NCI-H2196 treated with DMSO at 0.1 percent for 48 hours (cell line): ENCODE data around the gene DPYD.
"Not testable (repeated sequence)": the region's sequence is repeated elsewhere in the genome, so short reads cannot be mapped to it uniquely, and the experiment has no call there.

Experiments
- DNase-seq: peaks from one replicate; lab custom pipeline; 2025; ENCODE audit not compliant: unreplicated experiment; lab: John Stamatoyannopoulos, UW

Gene DPYD

DNA sequence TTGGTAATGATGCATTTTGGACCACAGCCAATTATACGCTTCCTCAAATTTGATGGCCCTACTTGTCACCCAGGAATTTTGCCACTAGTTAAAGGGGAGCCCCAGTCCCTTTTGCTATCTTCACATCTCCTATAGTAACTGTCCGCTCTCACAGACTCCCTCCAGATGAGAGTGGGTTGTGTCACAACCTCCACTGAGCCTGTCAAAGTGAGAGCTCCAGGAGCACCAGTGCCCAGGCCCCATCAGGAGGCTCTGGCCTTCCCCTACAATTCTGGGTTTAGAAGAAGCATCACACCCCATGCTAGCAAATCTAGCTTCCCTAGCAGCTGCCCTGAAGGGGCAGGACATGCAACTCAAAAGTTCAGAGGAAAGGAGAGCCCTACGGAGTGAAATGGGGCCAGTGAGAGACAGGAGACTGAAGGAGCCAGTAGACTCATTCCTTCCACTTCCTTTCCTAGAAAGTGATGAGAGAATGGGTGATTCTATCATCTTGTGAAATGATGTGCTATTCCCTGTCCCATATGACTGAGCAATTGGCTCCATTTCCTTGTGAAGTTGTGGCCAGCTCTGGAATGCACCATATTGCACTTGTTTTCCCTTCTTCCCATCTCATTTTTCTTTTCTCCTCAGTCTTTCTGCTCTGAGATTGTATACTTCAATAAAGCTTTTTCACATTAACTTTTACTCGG is 541.3 kb downstream of the DPYD start:
- no peak for DNase-seq

GRCh38 chr1:97378596-97378995 is 542.2 kb downstream of the DPYD start:
- no peak for DNase-seq

GRCh38 chr1:97377432-97378034 is 543.3 kb downstream of the DPYD start:
- no peak for DNase-seq

GRCh38 chr1:97373000-97373399 is 547.8 kb downstream of the DPYD start:
- no peak for DNase-seq

GRCh38 chr1:97372531-97372930 is 548.3 kb downstream of the DPYD start:
- no peak for DNase-seq

DNA sequence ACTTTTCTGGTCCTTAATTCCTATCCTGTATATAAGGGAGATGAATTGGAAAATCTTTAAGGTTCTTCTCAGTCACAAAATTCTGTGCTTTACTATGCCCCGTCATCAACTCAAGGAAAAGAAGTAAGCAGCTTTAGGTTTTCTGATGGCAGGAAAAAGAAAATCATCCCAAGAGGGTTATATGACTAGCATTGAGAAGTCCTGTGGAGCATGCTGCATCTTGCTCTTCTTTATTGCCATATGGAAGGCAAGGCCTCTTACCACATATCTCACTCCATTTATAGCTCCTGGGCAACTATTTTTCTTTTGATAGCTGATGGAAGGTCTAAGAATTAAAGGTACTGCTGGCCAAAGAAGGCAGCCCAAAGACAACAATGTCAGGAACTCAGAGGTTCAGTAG is 552.5 kb downstream of the DPYD start:
- no peak for DNase-seq

GRCh38 chr1:97366984-97367383 is 553.9 kb downstream of the DPYD start:
- DNase-seq, result no peak

GRCh38 chr1:97365026-97365425 is 555.8 kb downstream of the DPYD start:
- no peak for DNase-seq

DNA sequence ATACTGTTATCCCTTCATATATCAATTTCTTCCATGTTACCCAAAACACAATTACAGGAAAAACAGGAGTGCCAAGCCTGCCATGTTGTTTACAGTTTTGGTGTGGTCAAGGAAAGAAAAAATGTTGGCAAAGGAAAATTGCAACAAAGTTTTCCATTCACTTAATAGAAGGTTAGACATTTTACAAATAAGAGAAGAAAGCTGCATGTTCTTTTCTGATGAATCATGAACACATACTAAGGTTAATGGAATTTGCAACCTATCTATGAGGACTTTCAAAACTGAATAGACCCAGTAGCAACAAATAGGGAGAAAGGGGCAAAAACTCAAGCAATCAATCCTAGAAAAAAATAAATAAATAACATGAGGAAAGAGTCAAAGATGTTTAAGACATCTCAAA is 556.7 kb downstream of the DPYD start:
- no peak for DNase-seq

GRCh38 chr1:97356309-97356708 is 564.5 kb downstream of the DPYD start:
- no peak for DNase-seq

- no peak for DNase-seq
Measured at GRCh38 chr1:97352936-97353382, 567.9 kb downstream of the DPYD start.

- no peak for DNase-seq
Measured at GRCh38 chr1:97351846-97352245, 569.0 kb downstream of the DPYD start.

DNA sequence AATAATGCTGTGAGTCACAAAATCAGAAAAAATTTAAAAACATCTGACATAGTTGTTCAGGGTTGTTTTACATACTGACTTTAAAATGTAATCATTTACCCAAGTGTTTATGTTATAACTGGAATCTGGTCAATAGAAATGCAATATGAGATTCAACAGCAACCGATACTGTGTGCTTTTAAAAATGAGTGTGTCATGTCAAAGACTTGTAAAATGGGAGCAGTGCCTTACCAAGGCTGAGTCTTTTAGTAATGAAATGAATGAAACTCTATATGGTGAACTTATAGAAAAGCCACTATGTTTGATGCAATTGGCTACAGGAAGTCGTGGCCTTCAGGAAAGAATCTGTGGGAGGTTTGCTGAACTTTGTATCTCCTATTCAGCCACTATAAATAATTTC is 570.2 kb downstream of the DPYD start:
- no peak for DNase-seq

- no peak for DNase-seq
Measured at GRCh38 chr1:97350241-97350640, 570.6 kb downstream of the DPYD start.

DNA sequence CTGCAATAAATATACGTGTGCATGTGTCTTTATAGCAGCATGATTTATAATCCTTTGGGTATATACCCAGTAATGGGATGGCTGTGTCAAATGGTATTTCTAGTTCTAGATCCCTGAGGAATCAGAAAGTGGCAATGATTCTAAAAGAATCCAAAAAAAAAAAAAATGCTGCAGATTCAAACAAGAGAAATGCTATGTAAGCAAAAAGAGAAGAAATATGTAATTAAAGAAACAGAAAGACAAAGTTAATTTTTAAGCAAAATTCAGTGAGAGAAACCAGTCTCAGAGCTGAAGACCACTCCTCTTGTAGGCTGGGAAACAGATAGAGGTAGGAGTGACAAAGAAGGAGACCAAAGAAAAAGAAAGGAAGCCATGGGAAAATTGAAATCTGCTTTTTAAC is 571.0 kb downstream of the DPYD start:
- not testable (repeated sequence) for DNase-seq

DNA sequence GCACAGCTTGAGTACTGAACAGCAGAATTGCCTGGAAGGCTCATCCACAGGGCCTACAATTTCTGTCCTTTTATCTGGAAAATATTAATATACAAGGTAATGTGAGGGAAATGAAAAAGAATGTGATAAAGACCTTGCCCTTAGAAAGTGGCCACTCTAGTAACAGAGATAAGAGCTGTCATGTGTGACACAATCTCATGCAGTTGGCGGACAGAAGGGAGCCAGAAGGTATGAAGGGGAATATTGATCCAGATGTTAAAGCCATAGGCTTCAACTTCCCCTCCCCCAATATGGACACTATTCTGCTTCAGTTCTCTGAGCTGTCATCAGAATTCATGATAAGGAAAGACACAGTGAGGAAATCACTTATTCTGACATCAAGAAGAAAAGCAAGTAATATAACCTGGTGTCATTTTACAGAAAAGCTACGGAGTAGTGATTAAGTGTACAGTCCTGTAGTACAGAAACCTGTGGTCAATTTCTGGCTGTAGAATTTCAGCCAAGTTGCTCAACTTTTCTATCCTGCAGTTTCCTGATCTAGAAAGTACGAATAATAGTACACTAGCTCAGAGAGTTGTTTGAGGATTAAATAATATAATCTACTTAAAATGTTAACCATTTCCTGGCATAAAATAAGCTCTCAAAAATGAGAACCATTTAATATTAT is 572.1 kb downstream of the DPYD start:
- no peak for DNase-seq

DNA sequence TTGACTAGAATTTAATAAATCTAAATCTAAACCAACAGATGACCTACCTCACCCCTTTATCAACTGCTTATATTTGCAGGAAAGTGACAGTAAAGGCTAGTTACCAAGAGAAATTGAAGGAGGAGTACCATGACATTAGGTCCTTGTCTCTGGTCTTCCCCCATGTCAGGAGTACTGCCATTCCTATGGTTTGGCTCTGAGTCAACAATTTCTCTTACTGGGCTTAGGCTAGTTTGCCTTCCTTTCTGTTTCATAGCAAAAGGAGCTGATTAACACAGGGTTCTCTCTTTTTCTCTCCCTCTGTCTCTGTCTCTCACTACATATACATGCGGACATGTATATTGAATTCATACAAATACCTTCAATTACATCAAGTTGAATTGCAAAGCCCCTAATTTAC is 579.9 kb downstream of the DPYD start:
- no peak for DNase-seq

DNA sequence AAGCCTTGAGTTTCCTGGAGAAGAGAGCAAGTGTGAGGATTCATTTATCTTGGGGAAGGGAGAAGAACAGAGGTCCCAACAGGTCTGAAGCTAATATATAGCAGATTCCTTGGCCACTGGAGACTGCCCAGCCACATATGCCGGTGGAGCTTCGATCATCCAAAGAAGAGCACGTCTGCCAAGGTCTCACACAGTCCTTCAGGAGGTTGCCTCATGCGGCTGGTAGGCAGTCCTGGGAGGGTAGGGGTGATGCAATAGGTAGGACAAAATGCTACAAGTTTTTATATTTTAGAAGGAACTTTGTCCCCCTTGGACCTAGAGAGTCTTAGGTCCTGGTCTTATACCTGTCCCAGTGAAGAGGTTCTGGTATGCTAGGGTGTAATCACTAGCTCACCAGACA is 582.5 kb downstream of the DPYD start:
- no peak for DNase-seq

- DNase-seq, result no peak
Measured at GRCh38 chr1:97337250-97338030, 583.4 kb downstream of the DPYD start.

GRCh38 chr1:97334454-97334853 is 586.4 kb downstream of the DPYD start:
- DNase-seq, result no peak

DNA sequence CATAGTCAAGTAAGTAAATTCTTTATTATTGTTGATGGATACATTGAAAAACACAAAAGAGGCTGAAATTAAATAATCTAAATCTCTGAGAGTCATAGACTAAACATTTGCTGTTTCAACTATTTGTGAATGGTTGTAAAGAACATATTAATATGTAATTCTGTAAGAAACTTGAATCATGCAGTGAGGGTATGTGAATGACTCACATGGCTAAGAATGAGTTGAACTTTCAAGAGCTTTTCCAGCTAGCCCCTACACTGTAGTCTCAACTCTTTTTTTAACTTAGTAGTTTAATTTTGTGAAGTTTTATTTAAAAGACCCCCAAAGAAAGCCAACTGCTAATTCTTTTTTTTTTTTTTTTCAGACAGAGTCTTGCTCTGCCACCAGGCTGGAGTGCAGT is 588.1 kb downstream of the DPYD start:
- DNase-seq, result no peak

- DNase-seq, result no peak
Measured at GRCh38 chr1:97331165-97331564, 589.7 kb downstream of the DPYD start.
